ENCODE measurements around the gene C6orf62. TPM values are rescaled to one million over a fixed set of nuclear protein-coding genes. Genes with fewer than 3 reads are reported as not detected.

Gene C6orf62
- total and polyA plus RNA-seq, 2 donors (not counting 1 experiment from before 2014, with no cell fraction given): 69.2 to 143 TPM

- intact Hi-C loops (cut with micrococcal nuclease): no loop called here
- Mint-ChIP-seq H3K9me3 (ENCODE audit: insufficient read depth) (no peaks in the 10 kb centered on the region), H3K27ac (no peak overlapping the region), H3K4me1 (peaks cover 2% of the 10 kb centered on the region), H3K4me3 (no peak overlapping the region), H3K27me3 (no peaks in the 10 kb centered on the region)
- Histone ChIP-seq H3K9me3 (ENCODE audit: control extremely low read depth in 1 of 3, control insufficient read depth in 2 of 3, insufficient read depth in 1 of 3, low read length in 2 of 3) (no peaks in the 10 kb centered on the region), H3K27me3 (replicated peaks in 1 of 4; ENCODE audit: control extremely low read depth in 1 of 4, control insufficient read depth in 3 of 4, insufficient read depth in 4 of 4, low read length in 3 of 4) (no peaks in the 10 kb centered on the region), H4K20me1 (ENCODE audit: control insufficient read depth, insufficient read depth, low read length, poor library complexity, severe bottlenecking) (no peaks in the 10 kb centered on the region), H3K79me2 (ENCODE audit: control insufficient read depth, insufficient read depth, low read length) (peaks cover 5% of the 10 kb centered on the region), H3K4me3 (ENCODE audit: control extremely low read depth in 1 of 5, extremely low read depth in 1 of 5, insufficient read depth in 1 of 5, low read depth in 2 of 5, low read length in 4 of 5) (no peak overlapping the region), H3K36me3 (replicated peaks in 1 of 2; ENCODE audit: control extremely low read depth in 1 of 2, control insufficient read depth in 1 of 2, extremely low read depth in 1 of 2, insufficient read depth in 2 of 2, low read length in 1 of 2) (no peaks in the 10 kb centered on the region), H3K9ac (ENCODE audit: low read length) (no peak overlapping the region), H3K4me2 (replicated peaks; ENCODE audit: low read depth, low read length, poor library complexity, severe bottlenecking) (no peak overlapping the region), H3K4me1 (ENCODE audit: control insufficient read depth in 2 of 2, insufficient read depth in 2 of 2, low read length in 2 of 2) (peaks cover 0 to 4% of the 10 kb centered on the region in 2 donors), H2AFZ (ENCODE audit: insufficient read depth, low read depth, low read length, poor library complexity, severe bottlenecking) (no peak overlapping the region), H3K27ac (ENCODE audit: low read length in 2 of 2) (no peak overlapping the region)
- no peak for ATAC-seq (ENCODE audit: low read depth)
- DNase-seq: no peak
- POLR2A ChIA-PET: no interaction called here
- CTCF ChIA-PET: interaction anchor here (1.2 to 1.7 kb wide), 3 partner anchors 100 to 105 kb away, joined by 3 to 8 read pairs (median 4); no protein-coding TSS in a partner anchor
- 94% methylated on average over 3 of the region's 12 CpGs for WGBS (ENCODE audit: insufficient coverage)
- no peak for TF ChIP-seq EZH2 (IDR thresholded peaks at IDR 0.05; ENCODE audit: borderline replicate concordance, insufficient read depth, low read depth, low read length, poor library complexity, severe bottlenecking)
- no peak for TF ChIP-seq CTCF (IDR thresholded peaks at IDR 0.05)
Observed at GRCh38 chr6:24683297-24684296, 35.4 kb downstream of the C6orf62 start.

DNA sequence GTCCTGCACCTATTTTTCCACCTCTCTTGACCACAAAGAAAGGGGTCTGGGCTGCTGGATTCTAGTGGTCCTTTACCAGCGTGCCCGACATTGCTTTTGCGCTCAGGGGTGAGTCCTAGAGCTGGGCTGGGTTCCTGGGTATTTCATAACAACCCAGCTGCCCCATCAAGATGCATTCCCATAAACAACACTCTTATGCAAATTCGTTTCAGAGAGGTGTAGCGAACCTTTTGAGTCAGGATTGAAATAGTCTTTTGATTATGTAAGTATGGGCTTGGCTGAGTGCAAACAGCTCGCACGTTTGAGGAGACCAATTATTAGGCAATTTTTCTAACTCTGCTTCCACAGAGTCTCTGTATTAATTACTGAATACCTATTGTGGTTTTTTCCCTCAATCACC, 38.4 kb downstream of the C6orf62 start:
- H3K9me3 ChIP-seq (ENCODE audit: control extremely low read depth in 1 of 3, control insufficient read depth in 2 of 3, insufficient read depth in 1 of 3, low read length in 2 of 3): no peaks in the 10 kb centered on the region
- Mint-ChIP-seq H3K27ac (no peak overlapping the region), H3K4me1 (peaks cover 2% of the 10 kb centered on the region), H3K27me3 (no peaks in the 10 kb centered on the region), H3K9me3 (ENCODE audit: insufficient read depth) (no peaks in the 10 kb centered on the region), H3K4me3 (no peak overlapping the region)
- H3K4me2 ChIP-seq (replicated peaks; ENCODE audit: low read depth, low read length, poor library complexity, severe bottlenecking): no peak overlapping the region
- H3K36me3 ChIP-seq (replicated peaks in 1 of 2; ENCODE audit: control extremely low read depth in 1 of 2, control insufficient read depth in 1 of 2, extremely low read depth in 1 of 2, insufficient read depth in 2 of 2, low read length in 1 of 2): no peaks in the 10 kb centered on the region
- peaks cover 0 to 4% of the 10 kb centered on the region in 2 donors for H3K4me1 ChIP-seq (ENCODE audit: control insufficient read depth in 2 of 2, insufficient read depth in 2 of 2, low read length in 2 of 2)
- H3K27me3 ChIP-seq (replicated peaks in 1 of 4; ENCODE audit: control extremely low read depth in 1 of 4, control insufficient read depth in 3 of 4, insufficient read depth in 4 of 4, low read length in 3 of 4): no peaks in the 10 kb centered on the region
- H3K9ac ChIP-seq (ENCODE audit: low read length): no peak overlapping the region
- ATAC-seq (ENCODE audit: low read depth): no peak
- no peak overlapping the region for H2AFZ ChIP-seq (ENCODE audit: insufficient read depth, low read depth, low read length, poor library complexity, severe bottlenecking)
- H3K27ac ChIP-seq (ENCODE audit: low read length in 2 of 2): no peak overlapping the region
- no peak for DNase-seq
- H3K79me2 ChIP-seq (ENCODE audit: control insufficient read depth, insufficient read depth, low read length): peaks cover 5% of the 10 kb centered on the region
- H3K4me3 ChIP-seq (ENCODE audit: control extremely low read depth in 1 of 5, extremely low read depth in 1 of 5, insufficient read depth in 1 of 5, low read depth in 2 of 5, low read length in 4 of 5): no peak overlapping the region
- H4K20me1 ChIP-seq (ENCODE audit: control insufficient read depth, insufficient read depth, low read length, poor library complexity, severe bottlenecking): no peaks in the 10 kb centered on the region
- WGBS (ENCODE audit: insufficient coverage): no CpG with 5 or more reads among the region's 7 CpGs
- CTCF ChIA-PET: no interaction called here
- TF ChIP-seq EZH2 (IDR thresholded peaks at IDR 0.05; ENCODE audit: borderline replicate concordance, insufficient read depth, low read depth, low read length, poor library complexity, severe bottlenecking): no peak
- TF ChIP-seq CTCF (IDR thresholded peaks at IDR 0.05): no peak
- POLR2A ChIA-PET: no interaction called here
- intact Hi-C loops (cut with micrococcal nuclease): no loop called here
